HG02623 (cell line): ENCODE data around the gene ADGRD1.
"Not testable (repeated sequence)": the region's sequence is repeated elsewhere in the genome, so short reads cannot be mapped to it uniquely, and the experiment has no call there.

Source experiments
- ATAC-seq: cut with Tn5 transposase; IDR thresholded peaks from one replicate; pipeline ENCODE4 v1.9.1; 2021; ENCODE audit warnings: moderate library complexity; ENCODE audit not compliant: unreplicated experiment

Gene ADGRD1

DNA sequence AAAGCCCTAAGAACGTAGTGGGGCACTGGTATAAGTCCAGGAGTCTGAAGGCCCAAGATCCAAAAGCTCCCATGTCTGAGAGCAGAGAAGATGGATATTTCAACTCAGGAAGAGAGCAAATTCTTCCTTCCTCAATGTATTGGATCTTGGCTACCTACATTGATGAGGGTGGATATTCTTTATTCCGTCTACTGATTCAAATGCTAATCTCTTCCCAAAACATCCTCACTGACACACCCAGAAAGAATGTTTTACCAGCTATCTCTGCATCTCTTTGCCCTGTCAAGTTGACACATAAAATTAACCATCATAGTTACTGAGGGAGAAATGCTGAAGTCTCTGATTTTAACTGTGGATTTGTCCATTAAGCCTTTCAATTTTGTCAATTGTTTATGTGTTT, 16.6 kb upstream of the ADGRD1 start:
- ATAC-seq: no peak

GRCh38 chr12:130937546-130937945, 16.2 kb upstream of the ADGRD1 start:
- not testable (repeated sequence) for ATAC-seq

GRCh38 chr12:130938186-130938585, 15.5 kb upstream of the ADGRD1 start:
- no peak for ATAC-seq

DNA sequence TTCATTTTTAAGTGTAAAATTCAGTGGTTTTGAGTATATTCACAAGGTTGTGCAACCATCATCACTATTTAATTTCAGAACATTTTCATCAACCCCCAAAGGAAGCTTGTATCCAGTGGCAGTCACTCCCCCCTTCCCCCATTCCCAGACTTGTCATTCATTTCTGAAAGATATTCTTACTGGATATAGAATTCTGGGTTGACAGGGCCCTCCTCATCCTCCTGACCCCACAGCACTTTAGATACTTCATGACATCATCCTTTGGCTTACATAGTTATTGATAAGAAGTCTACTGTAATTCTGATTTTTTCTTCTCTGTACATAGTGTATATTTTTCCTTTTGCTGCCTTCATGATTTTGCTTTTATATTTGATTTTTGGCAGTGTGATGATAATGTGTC, 8.8 kb upstream of the ADGRD1 start:
- no peak for ATAC-seq

DNA sequence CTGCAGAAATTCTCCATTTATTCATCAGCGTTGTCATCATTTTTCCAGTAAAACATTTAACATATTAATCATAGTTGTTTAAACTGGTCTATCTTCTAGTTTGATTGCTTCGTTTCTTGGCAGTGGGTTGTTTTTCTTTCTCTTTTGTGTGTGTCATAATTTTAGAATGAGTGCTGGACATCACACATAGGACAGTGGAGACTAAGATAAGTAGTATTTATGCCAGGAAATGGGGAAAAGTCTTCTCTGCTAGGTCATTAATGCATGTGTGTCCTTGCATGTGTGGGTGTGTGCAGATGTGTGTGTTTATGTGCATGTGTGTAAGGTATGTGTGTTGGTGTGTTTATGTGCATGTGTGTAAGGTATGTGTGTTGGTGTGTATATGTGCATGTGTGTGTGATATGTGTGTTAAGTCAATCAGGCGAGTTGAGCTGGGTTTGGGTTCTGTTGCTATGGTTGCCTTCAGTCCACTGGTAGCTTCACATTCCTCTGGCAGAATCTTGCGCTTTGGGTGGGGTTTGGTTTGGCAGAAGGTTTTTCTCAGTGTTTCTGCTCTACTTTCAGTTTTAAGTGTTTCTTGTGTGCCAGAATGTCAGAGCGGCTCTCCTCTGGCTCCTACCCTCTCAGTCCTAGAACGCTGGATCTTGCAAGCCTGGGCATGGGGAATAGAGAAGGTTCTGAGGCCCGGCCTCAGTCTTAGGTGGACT, 7.8 kb upstream of the ADGRD1 start:
- no peak for ATAC-seq

DNA sequence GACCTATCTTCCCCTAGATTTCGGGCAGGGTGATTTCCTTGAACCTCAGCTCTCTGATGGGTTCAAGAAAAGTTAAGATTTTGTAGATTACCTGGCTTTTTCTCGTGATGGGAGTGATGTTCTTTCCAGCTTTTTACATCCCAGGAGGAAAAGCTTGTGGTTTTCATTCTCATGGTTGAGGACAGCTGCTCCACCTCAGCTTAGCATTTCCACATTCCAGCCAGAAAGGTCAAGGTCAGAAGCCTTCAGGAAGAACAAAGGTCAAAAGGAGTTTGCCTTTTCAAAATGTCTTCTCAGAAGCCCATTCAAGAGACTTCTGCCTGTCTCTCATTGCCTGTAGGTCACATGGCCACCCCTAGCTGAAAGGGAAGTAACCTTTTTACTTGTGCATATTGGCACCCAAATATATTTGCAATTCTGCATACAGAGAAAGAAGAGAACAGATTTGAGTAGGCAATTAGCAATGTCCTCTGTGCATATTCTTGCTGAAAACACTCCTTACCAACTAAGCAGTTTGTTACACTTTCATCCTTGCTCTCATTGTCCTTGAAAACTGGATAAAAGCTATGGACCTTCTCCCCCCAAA, 6.6 kb upstream of the ADGRD1 start:
- ATAC-seq: no peak

DNA sequence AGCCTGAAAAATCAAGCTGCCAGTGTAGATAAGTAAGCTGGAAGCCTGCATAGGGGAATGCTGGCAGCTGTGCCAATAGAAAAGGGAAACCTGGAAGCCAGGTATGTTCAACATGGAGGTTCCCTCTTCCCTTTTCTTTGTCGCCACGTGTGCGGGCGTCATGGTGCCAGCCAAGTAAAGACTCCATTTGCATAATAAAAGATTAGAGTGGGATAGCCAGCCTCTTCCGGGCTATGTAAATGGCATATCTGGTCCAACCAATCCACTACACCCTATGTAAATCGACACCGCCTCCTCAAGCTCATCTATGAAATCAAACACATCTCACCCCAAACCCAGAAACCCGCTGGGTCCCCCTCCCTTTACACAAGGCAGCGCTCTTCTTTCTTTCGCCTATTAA, 5.6 kb upstream of the ADGRD1 start:
- ATAC-seq: no peak

DNA sequence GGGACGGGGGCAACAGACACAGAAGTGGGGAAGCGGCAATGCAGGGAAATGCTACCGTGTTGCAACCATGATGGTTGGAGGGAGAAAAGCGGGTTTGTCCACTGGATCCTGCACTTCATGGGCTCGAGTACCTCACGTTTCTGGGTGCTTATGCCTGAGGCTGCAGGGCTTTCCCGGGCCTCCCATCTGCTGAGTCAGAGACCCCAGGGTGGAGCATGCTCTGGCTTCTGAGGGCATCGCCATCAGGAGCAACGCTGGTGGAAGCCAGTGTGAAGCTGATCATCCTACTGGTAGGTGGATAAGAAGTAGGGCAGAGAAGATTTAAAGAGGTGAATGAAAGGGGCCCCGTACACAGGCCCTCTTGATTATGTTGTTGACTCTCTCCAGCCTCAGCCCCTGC, 5.0 kb upstream of the ADGRD1 start:
- ATAC-seq: no peak

GRCh38 chr12:130949806-130950205, 3.9 kb upstream of the ADGRD1 start:
- no peak for ATAC-seq

DNA sequence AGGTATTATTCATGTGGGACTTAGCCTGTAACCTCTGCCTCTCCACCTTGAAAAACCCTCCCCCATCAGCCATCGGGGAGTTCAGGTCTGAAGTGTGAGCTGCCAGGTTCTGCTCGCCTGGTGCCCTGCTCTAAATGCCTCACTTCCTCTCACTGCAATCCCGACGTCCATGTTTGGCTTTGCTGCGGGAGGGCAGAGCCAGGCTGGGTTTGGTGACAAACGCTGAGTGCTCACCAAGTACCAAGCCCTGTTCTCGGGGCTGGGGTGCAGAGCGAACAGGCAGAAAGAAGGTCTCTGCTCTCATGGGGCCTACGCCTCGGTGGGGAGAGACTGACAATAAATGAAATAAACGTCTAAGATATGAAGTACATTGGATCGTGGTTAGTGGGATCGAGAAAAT, 2.1 kb upstream of the ADGRD1 start:
- ATAC-seq: no peak

- ATAC-seq: no peak
Measured at GRCh38 chr12:130952171-130952954, 1.3 kb upstream of the ADGRD1 start.

DNA sequence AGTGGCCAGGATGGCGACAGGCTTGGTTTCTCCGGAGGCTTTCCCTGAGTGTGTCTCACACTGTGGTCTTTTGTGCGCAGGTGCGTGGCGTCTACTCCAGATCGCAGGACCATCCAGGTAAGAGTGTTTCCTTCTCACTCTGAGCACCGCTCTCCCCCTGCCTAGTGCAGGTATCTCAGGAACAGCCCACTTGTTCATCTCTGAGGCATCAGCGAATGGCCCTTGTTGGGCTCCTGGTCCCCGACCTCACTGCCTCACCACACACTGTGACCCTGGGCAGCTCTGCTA, 781 bp downstream of the ADGRD1 start:
- ATAC-seq: no peak

- no peak for ATAC-seq
Measured at GRCh38 chr12:130955238-130955816, 1.6 kb downstream of the ADGRD1 start.

DNA sequence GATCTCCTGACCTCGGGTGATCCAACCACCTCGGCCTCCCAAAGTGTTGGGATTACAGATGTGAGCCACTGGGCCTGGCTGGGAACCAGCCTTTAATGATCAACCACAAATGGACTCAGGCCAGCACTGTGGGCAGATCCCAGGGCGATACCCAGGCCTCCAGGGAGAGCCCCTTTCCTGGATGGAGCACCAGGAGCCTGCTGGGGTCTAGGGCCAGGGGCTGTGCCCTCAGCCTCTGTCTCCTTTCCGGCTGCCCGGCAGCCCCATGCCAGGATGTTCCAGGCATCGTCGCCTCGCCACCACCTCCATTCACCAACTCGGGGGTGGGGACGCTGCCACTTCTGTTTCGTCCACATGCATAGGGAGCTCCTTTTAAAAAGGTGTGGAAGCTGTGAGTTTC, 2.3 kb downstream of the ADGRD1 start:
- ATAC-seq: no peak

- no peak for ATAC-seq
Measured at GRCh38 chr12:130956456-130957303, 3.0 kb downstream of the ADGRD1 start.

DNA sequence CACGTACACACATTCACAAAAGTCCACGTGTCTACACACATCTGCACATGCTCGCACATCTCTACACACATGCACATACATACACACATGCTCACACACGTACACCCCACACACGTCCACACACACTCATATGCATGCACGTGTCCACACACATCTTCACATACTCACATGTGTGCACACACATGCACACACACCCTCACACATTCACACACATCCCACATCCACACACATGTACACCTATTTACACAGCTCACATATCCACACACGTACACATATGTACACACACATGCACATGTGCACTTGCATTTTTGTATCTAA, 3.6 kb downstream of the ADGRD1 start:
- no peak for ATAC-seq

GRCh38 chr12:130958557-130959140, 4.9 kb downstream of the ADGRD1 start:
- ATAC-seq: no peak

DNA sequence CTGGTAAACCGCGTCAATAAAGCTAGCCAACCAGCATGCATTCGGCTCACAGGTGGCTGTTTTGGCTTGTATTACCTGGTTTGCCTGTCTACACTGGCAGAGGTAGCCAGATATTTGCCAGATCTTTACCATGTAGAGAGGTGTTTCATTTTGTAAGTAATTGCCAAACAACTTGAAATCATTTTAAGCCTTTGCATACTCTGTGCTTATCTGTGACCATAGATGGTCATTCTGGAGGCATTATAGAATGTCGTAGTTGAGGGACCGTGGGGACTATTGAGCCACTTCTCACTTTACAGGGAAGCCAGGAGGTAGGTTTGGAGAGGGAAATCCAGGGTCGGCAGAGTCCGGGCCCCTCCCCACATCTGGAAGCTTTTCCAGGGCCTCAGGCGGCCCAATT, 5.9 kb downstream of the ADGRD1 start:
- ATAC-seq: no peak

DNA sequence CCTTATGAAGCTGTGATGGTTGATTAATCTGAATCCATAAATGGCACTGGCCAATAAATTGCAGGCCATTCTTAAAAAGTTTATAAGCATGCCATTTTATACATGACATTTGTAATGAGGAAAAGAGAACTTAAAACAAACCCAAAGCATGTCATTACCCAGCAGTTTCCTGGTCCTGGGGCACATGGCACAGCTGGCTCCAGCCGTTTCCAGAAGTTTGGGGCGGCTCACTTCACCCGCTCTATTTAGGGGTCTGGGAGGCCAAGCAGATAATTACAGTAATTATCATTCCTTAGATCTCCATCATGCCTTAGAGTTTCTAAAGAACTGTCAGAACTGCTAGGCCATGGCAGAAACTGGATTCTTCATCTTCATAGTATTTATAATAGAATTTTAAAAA, 6.4 kb downstream of the ADGRD1 start:
- ATAC-seq: no peak

GRCh38 chr12:130960787-130961186, 7.1 kb downstream of the ADGRD1 start:
- ATAC-seq: no peak

GRCh38 chr12:130961921-130962451, 8.3 kb downstream of the ADGRD1 start:
- no peak for ATAC-seq
